OCI-LY1 (cell line): Measurements from ENCODE around the gene TIMM50.

ENCODE experiments used
- H2AFZ ChIP-seq: fragments of 200-600 bp; sonication (generic), shearing (Covaris generic); 2 replicates; pipeline ENCODE4 v1.6.0; 2014; ENCODE audit warnings: antibody characterized with exemption, mild to moderate bottlenecking, low read length
- H3F3A ChIP-seq: fragments of 200-600 bp; sonication (generic), shearing (Covaris generic); 2 replicates; pipeline ENCODE4 v1.6.0; 2014; ENCODE audit warnings: mild to moderate bottlenecking, antibody characterized with exemption, low read length, moderate library complexity; ENCODE audit not compliant: insufficient read depth
- H3K27ac ChIP-seq: fragments of 200-600 bp; sonication (generic); 2 replicates; pipeline ENCODE4 v1.5.1; 2014; ENCODE audit warnings: low read length, mixed run types, mild to moderate bottlenecking, low read depth; ENCODE audit not compliant: poor library complexity, severe bottlenecking
- H3K27me3 ChIP-seq: fragments of 200-600 bp; sonication (generic); 2 replicates; pipeline ENCODE4 v1.6.0; 2014; ENCODE audit warnings: antibody characterized with exemption, mild to moderate bottlenecking, low read length, moderate library complexity; ENCODE audit not compliant: insufficient read depth
- H3K36me3 ChIP-seq: fragments of 200-600 bp; sonication (generic); 2 replicates; pipeline ENCODE4 v1.6.1; 2014; ENCODE audit warnings: mild to moderate bottlenecking, antibody characterized with exemption, low read length, moderate library complexity, mixed read lengths; ENCODE audit not compliant: insufficient read depth
- H3K4me1 ChIP-seq: fragments of 200-600 bp; sonication (generic); 2 replicates; pipeline ENCODE4 v1.5.1; 2014; ENCODE audit warnings: mild to moderate bottlenecking, low read length, moderate library complexity; ENCODE audit not compliant: insufficient read depth, severe bottlenecking
- H3K4me2 ChIP-seq: fragments of 200-600 bp; sonication (generic), shearing (Covaris generic); 2 replicates; pipeline ENCODE4 v1.6.1; 2014; ENCODE audit warnings: low read length
- H3K4me3 ChIP-seq: fragments of 200-600 bp; sonication (generic); 2 replicates; pipeline ENCODE4 v1.5.1; 2014; ENCODE audit warnings: low read length, low read depth, mild to moderate bottlenecking, mixed read lengths; ENCODE audit not compliant: poor library complexity, severe bottlenecking
- H3K79me2 ChIP-seq: fragments of 200-600 bp; shearing (Covaris generic); 2 replicates; pipeline ENCODE4 v1.6.1; 2016; ENCODE audit warnings: mixed run types, low read length, mixed read lengths; ENCODE audit not compliant: insufficient read depth
- H3K9ac ChIP-seq: fragments of 200-600 bp; sonication (generic), shearing (Covaris generic); 2 replicates; pipeline ENCODE4 v1.6.1; 2014; ENCODE audit warnings: mild to moderate bottlenecking, low read length, mixed read lengths
- H3K9me2 ChIP-seq: fragments of 200-600 bp; sonication (generic), shearing (Covaris generic); 2 replicates; pipeline ENCODE4 v1.6.1; 2014; ENCODE audit warnings: low read depth, mild to moderate bottlenecking, low read length, mixed read lengths
- H3K9me3 ChIP-seq: fragments of 200-600 bp; shearing (Covaris generic); 2 replicates; pipeline ENCODE4 v1.6.1; 2014; ENCODE audit warnings: low read length, mixed read lengths
- H4K20me1 ChIP-seq: fragments of 200-600 bp; sonication (generic), shearing (Covaris generic); 2 replicates; pipeline ENCODE4 v1.6.0; 2016; ENCODE audit warnings: mild to moderate bottlenecking, low read length; ENCODE audit not compliant: insufficient read depth
- CTCF ChIP-seq: fragments of 200-600 bp; sonication (generic), shearing (Covaris generic); IDR thresholded peaks from 2 replicates; pipeline ENCODE4 v1.5.1; 2017; ENCODE audit warnings: mild to moderate bottlenecking, antibody characterized with exemption, low read length, moderate library complexity, mixed read lengths
- EZH2 ChIP-seq: fragments of 200-600 bp; sonication (generic), shearing (Covaris generic); IDR thresholded peaks from 2 replicates; pipeline ENCODE4 v1.8.0; 2017; ENCODE audit warnings: borderline replicate concordance, mixed run types, mild to moderate bottlenecking, antibody characterized with exemption, low read length, moderate library complexity, mixed read lengths

Gene TIMM50

DNA sequence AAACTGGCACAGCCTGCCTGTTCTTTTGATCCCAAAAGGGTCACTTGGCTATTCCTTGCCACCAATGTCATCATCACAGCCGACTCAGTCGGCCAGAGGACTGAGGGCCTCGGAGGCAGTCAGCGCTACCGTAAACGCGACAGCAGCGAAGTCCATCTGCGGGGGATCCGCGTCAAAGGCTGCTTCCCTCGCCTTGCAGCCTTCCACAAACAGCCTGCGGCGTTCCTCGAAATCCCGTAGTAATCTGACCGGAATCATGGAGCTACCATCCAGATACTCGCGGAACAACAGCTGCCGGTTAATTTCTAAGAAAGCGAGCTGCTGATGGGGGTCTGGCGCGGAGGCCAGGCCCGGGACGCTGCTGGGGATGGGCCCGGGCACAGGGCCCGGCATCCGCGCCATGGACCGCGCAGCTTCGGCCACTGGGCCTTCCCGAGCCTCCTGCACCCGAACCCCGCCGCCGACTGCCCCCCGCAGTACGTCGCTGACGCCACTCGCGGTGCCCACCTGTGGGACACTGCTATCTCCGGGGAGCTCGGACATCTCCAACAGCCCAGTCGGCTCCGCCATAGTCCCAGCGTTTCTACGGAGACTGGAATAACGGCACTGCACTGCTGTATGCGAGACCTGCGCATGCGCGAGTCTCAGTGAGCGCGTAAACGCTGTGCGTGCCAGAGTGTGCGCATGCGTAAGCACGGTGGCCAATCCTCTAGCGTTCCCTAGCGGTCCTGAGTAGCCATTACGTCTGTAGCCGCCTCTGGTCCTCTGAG lies 51.8 kb downstream of the TIMM50 start, which contains the start of gene EID2B:
Gene EID2B (minus strand): TSS at position 620 of the 770 bp plus-strand sequence. CDS start 50 bp downstream, at position 570.
- Histone ChIP-seq H3K4me1 (peaks cover 18% of the 10 kb centered on the region), H3K9ac (peak within 1 kb of the TSS; percentile 98), H3K79me2 (peaks cover 15% of the 10 kb centered on the region), H3K4me2 (peak within 1 kb of the TSS; percentile 99), H3F3A (no peaks in the 10 kb centered on the region), H3K27me3 (no peaks in the 10 kb centered on the region), H2AFZ (no peak within 1 kb of the TSS), H3K36me3 (no peaks in the 10 kb centered on the region), H3K27ac (peak within 1 kb of the TSS; percentile 3), H3K4me3 (peak within 1 kb of the TSS; percentile 93), H4K20me1 (no peaks in the 10 kb centered on the region), H3K9me2 (no peaks in the 10 kb centered on the region), H3K9me3 (no peaks in the 10 kb centered on the region)
- TF ChIP-seq EZH2, result no peak
- TF ChIP-seq CTCF, result peak; percentile 86

GRCh38 chr19:39533003-39533512 lies 52.4 kb downstream of the TIMM50 start:
- H3K4me3 ChIP-seq, result peak overlapping the region; percentile 93
- H3K4me1 ChIP-seq, result peaks cover 19% of the 10 kb centered on the region
- peaks cover 15% of the 10 kb centered on the region for H3K79me2 ChIP-seq
- H3K9ac ChIP-seq, result no peak overlapping the region; the same call in 1 of the 2 replicates
- no peak overlapping the region for H3K27ac ChIP-seq
- TF ChIP-seq CTCF, result no peak
- no peaks in the 10 kb centered on the region for H4K20me1 ChIP-seq
- H3K9me3 ChIP-seq, result no peaks in the 10 kb centered on the region
- H3F3A ChIP-seq, result no peaks in the 10 kb centered on the region
- no peaks in the 10 kb centered on the region for H3K27me3 ChIP-seq
- H3K9me2 ChIP-seq, result no peaks in the 10 kb centered on the region
- no peak overlapping the region for H2AFZ ChIP-seq
- H3K36me3 ChIP-seq, result peaks cover 1% of the 10 kb centered on the region; the same call in 1 of the 2 replicates
- no peak overlapping the region for H3K4me2 ChIP-seq

GRCh38 chr19:39533791-39534190 lies 53.2 kb downstream of the TIMM50 start:
- Histone ChIP-seq H3K36me3 (peaks cover 5% of the 10 kb centered on the region), H3K27me3 (no peaks in the 10 kb centered on the region), H2AFZ (no peak overlapping the region), H3F3A (no peaks in the 10 kb centered on the region), H3K4me3 (no peak overlapping the region), H3K9ac (no peak overlapping the region; the same call in 1 of the 2 replicates), H3K9me2 (no peaks in the 10 kb centered on the region), H3K27ac (no peak overlapping the region), H3K9me3 (no peaks in the 10 kb centered on the region), H4K20me1 (no peaks in the 10 kb centered on the region), H3K4me1 (peaks cover 26% of the 10 kb centered on the region), H3K4me2 (no peak overlapping the region), H3K79me2 (peaks cover 15% of the 10 kb centered on the region)
- TF ChIP-seq EZH2 (no peak), CTCF (no peak)
